GM21528 (cell line): Measurements from ENCODE around the gene COX5B.
"Not testable (repeated sequence)": the region's sequence is repeated elsewhere in the genome, so short reads cannot be mapped to it uniquely, and the experiment has no call there.

Source experiments
- ATAC-seq: cut with Tn5 transposase; IDR thresholded peaks from one replicate; pipeline ENCODE4 v1.9.1; 2021; ENCODE audit warnings: mild to moderate bottlenecking, moderate library complexity; ENCODE audit not compliant: unreplicated experiment, low FRiP score

The COX5B gene

GRCh38 chr2:97671526-97671925 lies 25.7 kb downstream of the COX5B start:
- ATAC-seq = no peak

GRCh38 chr2:97672606-97673140 lies 26.8 kb downstream of the COX5B start:
- ATAC-seq = not testable (repeated sequence)

GRCh38 chr2:97673182-97673914 lies 27.5 kb downstream of the COX5B start:
- ATAC-seq = no peak

- no peak for ATAC-seq
Measured at GRCh38 chr2:97673915-97674283, 28.0 kb downstream of the COX5B start.

GRCh38 chr2:97675430-97676113 lies 29.7 kb downstream of the COX5B start:
- no peak for ATAC-seq

GRCh38 chr2:97676620-97677019 lies 30.8 kb downstream of the COX5B start:
- ATAC-seq = no peak

- no peak for ATAC-seq
Measured at GRCh38 chr2:97677480-97677879, 31.6 kb downstream of the COX5B start.

- ATAC-seq = no peak
Measured at GRCh38 chr2:97678298-97678697, 32.4 kb downstream of the COX5B start.

GRCh38 chr2:97687235-97687634 lies 41.4 kb downstream of the COX5B start:
- not testable (repeated sequence) for ATAC-seq

GRCh38 chr2:97688062-97688827 lies 42.4 kb downstream of the COX5B start:
- no peak for ATAC-seq

- no peak for ATAC-seq
Measured at GRCh38 chr2:97691166-97691565, 45.3 kb downstream of the COX5B start.

- no peak for ATAC-seq
Measured at GRCh38 chr2:97693476-97693875, 47.6 kb downstream of the COX5B start.

- no peak for ATAC-seq
Measured at GRCh38 chr2:97695744-97696143, 49.9 kb downstream of the COX5B start.

GRCh38 chr2:97697252-97698235 lies 51.7 kb downstream of the COX5B start:
- ATAC-seq = no peak
